ENCODE results near the gene TET2.

The TET2 gene

DNA sequence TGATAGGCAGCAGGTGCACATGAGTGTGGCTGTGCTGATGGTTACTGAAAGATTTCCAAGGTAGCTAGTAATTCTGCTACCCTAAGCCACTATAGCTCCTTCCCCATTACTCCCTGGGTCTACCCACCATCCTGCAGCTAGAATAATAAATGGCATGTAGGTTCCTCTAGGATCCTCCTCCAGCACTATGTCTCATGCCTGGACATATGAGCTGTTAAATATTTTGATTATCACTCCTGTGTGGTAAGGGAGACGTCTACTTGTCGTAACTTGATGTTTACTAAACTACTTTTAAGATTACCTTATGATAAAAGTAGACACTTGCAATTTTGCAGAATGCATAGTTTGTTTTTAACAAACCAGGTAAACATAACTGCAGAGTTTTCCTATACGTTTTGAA lies 35.5 kb downstream of the TET2 start:
- no peak for DNase-seq (ENCODE audit: low read depth)

DNA sequence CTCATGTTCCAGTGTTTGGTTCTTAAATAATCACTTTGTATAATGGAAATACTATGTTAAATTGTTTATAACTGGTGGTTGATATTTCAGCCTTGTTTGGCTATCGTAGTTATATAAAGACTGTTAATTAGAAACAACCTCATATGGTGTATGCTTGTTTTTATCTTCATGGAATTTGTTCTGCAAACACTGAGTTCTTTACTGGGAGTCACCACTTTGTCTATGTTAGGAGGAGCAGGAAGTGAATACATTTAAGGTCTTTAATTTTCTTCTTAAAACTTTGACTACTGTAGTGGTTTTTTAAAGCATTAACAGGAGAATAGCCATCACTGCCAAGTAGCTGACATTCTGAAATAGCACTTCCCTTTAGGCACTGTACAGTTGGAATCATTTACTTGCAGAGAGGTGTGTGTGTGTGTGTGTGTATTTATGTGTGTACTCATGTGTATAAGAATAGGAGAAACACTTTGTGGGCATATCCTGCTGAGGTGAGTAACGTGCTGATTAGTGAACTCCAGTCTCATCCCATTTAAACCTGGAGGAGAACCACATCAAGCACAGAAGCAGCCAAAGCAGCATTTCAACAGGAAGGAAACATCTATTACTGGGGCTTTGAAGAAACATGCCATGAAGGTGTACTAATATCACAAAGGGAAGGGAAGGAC lies 37.8 kb downstream of the TET2 start:
- peak; percentile 17 for DNase-seq (ENCODE audit: low read depth)

DNA sequence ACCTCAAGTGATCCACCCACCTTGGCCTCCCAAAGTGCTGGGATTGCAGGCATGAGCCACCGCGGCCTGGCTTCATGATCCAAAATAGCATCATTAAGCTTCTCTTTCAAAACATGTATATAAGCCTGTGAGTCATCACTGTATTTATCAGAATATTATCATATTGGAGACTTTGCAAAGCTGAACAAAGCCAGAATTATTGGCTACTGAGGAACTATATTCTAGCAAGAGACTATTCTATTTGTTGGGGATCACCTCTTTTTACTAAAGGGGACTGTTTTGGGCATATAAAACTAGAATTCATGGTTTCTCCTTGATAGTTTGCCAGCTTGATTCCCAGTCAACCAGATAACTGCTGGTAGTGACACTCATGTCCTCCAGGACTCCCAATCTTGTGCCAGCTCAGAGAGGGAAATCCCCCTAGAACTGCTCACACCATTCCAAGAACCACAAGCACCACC lies 40.1 kb downstream of the TET2 start:
- no peak for DNase-seq (ENCODE audit: low read depth)

DNA sequence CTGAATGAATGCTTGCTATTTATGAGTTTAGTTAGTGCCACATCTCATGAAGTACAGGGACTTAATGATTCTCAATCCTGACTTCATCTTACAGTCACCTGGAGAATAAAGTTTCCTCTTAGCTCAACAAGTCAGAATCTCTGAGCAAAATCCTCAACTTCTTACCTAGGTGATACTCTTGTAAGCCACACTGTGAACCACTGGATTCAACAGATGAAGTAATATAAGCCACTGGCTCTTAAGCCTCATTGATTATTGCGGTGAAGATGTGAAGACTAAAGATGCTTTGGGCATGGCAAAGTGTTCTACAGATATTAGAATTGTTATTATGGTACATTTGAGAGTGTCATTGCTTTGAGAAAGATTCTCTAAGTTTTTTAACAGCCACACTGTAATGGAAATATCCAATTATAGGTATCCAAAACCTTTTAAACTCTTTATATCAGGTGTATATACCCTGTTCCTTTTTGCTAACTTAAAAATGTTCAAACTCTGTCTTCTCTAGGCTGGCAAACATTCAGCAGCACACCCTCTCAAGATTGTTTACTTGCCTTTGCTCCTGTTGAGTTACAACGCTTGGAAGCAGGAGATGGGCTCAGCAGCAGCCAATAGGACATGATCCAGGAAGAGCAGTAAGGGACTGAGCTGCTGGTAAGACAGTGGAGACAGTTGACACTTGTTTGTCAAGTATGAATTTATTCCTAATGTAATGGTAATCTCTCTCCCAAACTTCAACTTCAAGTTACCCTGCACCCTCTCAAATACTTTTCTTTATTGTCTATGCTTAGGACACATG lies 43.4 kb downstream of the TET2 start:
- no peak for DNase-seq (ENCODE audit: low read depth)

DNA sequence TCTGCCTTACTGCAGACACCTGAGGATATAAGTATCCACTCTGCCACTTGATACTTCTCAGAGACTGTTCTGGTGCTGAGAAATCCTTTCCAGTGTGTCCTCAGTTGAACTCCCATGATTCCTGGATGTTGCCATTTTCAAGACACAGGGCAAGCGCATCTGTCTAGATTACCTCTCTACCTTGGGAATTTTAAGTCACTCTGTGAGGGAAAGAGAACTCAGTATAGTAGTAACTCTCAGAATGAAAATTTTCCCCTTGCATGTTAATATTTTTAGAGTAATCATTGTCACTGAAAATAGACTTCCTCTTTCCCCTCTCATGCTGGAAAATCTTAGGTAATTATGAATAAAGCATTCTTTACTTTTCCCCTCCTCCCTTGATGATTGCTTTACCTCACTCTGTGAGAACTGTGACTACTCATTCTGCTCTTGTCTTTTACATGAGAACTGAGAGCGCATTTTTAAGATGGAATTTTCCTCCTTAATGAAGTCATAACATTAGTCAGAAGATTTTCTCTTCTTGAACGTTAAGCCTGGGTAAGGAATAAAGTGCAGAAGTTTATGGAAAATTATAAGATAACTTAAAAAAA lies 45.0 kb downstream of the TET2 start:
- peak; percentile 63 for DNase-seq (ENCODE audit: low read depth)

DNA sequence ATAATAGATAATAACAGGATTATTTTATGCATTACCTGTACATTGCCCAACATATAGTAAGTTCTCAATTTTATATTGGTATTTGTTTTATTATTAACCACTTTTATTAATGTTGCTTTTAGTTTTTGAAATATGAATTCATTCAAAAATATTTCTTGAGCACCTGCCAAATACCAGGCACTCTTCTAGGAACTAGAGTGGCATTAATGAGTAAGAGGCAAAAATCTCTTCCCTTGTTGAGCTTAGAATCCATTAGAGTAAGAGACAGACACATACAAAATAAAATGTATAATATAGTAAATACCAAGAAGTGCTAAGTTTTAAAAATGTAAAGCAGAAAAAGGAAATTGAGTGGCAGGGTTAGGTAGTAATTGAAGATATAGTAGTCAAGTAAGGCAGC lies 45.8 kb downstream of the TET2 start:
- no peak for DNase-seq (ENCODE audit: low read depth)

DNA sequence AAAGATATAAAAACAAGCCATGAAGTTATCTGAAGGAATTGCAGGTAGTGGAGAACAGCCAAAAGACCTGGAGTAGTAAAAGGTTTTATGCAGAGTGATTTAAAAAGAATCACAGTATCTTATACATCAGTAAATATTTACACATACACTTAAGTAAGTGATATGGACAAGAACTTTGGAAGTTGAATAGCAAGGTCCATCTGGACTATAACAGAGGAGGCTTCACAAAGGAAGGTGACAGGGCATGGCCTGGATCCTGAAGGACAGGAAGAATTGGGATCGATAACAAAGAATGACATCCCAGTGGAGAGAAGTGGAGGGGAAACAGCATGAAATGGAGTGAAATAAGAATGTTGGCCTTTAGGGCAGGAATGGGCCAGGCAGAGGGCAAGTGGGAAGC lies 46.2 kb downstream of the TET2 start:
- no peak for DNase-seq (ENCODE audit: low read depth)

DNA sequence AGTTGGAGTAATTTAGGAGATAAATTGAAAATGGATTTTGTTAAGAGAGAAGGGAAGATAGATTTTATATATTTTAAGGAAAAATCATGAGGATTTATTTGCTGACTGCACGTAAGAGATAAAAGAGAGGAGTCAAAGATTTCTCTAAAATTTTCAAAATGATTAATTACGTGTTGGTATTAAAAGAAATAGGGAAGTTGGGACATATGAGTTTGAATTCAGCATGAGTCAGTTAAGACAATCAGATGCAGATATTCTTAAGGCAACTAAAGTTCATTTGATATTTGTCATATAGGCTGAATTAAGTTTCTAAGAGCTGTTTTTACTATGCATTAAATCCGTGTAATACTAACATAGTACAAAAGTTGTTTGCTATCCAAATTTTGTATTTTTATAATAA lies 46.9 kb downstream of the TET2 start:
- no peak for DNase-seq (ENCODE audit: low read depth)

DNA sequence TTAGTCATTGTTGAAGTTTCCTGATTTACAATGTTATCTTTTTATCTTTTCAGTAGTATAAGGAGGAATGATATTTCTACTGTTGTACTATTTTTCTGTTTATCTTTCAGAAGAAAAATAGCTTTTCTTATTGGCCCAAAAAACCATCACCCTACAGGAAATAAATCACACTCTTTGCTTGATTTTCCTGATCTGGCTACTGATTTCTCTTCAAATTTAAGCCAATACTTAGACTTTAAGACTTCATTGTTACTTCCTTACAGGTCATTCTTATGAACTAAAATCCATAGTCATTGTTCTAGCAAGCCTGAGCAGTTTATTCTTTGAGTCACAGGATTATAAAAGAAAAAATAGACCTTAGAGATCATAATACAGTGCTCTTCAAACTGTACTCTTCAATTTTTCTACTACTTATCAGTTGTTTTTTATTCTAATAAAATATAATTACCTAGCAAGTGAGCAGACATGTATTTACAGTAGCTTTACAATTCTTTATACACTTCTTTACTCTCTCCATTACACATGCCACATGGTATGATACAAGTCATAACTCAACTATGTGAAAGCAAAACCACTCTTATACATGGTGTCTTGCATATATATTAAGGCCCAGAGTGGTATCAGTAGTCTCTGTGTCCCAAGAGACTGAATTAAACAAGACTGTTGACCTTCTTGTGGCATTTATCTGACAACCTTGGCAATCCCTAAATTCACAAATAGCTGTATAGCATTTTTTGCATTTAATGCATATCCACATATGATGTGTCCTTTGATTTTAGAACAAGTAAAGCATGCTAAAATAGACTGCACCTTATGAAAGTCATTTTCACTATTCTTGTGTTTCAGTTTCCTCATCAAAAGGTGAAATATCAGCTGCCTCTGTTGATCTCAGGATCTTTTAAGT lies 47.9 kb downstream of the TET2 start:
- DNase-seq (ENCODE audit: low read depth): peak; percentile 73

DNA sequence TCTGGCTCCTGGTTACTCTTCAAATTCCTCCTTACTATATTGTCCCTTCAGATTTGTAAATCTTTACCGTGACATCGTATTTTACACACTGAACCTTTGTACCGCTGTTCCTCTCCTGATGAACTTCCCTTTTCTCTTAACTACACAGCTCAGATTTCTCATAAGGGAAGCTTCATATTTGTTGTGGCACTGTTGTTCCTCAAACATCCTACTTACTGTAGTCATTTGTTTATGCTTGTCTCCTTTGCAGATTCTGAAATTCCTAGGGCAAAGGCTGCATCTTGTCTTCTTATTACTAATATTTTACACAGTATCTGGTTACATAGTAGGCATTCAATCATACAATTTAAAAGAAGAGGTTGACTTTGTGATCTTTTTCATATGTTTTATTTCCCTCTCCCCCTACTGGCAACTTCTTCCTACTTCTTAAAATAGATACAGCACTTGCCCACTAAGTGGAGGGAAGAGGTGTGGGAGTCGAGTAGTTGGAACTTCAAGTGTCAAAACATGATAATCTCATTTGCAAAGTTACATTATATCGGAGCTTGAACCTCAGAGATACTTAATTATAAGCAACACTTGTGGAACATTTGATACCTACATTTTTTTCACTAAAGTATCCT lies 50.0 kb downstream of the TET2 start:
- DNase-seq (ENCODE audit: low read depth): peak; percentile 34

DNA sequence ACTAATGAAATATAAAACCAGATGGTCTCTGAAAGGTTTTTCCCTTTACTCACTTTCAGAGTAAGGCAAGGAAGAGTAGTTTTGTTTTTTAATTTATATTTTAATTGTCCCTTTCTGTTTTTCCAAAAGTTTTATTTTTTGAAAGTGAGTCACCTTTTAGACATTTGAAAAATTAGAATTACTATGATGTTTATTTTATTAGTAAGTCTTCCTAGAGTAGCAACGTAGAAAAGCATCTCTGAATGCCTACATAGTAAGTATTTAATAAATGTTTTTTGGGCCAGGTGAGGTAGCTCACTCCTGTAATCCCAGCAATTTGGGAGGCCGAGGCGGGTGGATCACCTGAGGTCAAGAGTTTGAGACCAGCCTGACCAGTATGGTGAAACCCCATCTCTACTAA lies 51.1 kb downstream of the TET2 start:
- DNase-seq (ENCODE audit: low read depth): peak; percentile 33

DNA sequence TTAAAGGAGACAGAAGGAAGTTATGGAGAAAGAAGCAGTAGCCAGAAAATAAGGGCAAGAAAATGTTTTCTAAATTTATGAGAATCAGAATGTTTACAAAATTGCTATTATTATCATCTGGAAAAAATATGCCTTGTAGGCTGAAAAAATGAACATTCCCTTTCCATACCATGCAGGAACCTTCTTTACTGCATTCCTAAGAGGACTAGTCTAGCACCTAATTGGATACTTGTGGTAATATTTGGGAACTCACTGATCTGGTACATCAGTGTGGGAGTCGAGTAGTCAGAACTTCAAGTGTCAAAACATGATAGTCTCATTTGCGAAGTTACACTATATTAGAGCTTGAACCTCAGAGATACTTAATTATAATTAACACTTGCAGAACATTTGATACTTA lies 51.9 kb downstream of the TET2 start:
- peak; percentile 56 for DNase-seq (ENCODE audit: low read depth)

DNA sequence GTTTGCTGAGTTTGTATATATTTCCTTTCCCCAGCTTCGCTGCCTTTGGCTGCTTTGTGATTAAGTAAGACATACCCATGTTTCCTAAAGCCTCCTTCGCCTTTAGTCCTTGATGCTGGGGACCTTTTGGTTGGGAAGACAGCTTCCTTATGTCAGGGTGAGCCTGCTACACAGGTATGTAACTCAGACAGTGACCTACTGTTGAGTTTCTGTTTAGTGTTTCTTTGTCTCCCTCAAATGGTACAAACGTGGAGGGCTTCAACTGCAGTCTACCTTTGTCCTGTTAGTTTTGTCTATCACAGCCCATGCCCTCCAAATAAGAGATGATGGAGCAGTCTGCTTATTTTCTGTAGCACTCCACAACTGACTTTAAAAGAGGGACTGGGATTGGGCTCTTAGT lies 59.5 kb downstream of the TET2 start:
- DNase-seq (ENCODE audit: low read depth): no peak

DNA sequence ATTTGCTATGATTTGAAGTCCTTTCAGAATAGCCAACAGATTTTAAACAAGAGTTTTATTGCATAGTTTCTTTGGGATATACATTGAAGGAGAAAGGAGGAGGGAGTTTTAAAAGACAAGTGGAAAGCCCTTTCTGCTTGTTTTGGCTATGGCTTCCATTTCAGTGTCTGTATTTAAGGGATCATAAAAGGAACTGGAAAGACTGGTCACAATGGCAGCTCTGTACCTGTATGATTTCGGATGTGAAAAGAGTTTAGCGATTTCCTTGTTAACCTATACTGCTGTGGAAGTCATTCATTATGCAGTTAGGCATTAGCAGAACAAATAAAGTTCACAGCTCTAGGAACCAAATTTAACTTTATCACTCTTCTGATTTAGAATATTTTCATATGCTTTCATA lies 60.7 kb downstream of the TET2 start:
- no peak for DNase-seq (ENCODE audit: low read depth)

DNA sequence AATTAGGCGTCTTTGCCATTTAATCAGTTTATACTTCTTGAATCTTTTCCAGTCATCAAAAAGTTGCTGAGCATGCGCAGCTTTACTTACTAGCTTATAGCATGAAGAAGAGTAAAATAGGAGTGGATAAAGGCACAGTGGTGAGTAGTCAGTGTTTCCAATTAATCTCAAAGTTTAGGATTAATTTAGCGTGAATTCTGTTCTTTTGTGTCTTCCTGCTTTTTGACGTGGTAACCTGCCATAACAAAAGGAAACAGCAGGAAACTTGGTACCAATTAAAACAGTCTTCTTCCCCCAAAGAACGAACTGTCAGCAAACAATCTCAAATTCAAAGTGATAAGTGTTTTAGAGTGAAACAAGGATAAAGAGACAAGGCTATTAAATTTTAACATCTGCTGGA lies 61.9 kb downstream of the TET2 start:
- no peak for DNase-seq (ENCODE audit: low read depth)

DNA sequence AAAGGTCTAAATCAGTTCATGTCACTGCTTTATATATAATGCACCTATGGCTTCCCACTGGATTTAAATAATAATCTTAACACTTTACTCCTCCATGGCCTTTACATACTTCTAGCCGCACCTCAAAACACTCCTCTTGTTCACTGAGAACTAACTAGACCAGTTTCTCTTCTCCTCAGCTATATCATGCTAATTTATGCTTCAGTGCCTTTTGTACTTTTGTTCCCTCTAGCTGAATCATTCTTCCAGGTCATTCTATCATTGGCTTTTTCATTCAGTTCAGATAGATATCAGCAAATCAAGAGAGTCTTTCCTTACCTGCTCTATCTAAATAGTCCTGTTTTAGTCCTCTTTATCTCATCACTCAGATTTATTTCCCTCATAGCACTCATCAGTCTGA lies 64.2 kb downstream of the TET2 start:
- no peak for DNase-seq (ENCODE audit: low read depth)

DNA sequence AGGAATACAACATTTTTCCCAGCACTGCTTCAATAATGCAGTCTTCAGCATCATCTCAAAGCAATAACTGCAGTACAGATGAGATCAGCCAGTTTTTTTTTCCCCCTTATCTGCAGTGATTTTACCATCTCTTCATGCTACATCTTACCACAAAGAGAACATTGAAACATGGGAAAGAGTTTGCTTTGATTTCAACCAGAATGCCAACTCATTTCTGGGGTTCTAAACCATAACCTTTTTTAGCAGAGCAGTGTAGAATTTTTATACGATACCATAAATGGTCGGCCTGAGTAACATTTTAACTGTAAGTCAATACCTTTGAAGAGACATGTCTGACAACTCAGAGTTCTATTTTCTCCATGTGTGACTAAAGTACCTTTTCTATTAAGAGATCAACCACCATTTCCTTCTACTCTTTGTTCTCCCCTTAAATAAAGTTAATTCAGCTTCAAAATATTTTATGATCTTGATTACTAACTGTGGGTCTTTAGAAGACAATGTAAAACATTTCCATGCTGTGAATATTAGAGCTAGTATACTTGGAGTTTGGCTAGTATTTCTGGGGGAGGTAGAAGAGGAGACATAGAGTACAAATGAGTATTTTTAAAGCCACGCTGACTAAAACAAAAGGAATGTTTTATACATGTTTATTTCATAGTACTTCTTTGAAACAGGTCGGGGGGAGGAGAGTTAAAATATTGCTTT lies 69.1 kb downstream of the TET2 start:
- peak; percentile 49 for DNase-seq (ENCODE audit: low read depth)

DNA sequence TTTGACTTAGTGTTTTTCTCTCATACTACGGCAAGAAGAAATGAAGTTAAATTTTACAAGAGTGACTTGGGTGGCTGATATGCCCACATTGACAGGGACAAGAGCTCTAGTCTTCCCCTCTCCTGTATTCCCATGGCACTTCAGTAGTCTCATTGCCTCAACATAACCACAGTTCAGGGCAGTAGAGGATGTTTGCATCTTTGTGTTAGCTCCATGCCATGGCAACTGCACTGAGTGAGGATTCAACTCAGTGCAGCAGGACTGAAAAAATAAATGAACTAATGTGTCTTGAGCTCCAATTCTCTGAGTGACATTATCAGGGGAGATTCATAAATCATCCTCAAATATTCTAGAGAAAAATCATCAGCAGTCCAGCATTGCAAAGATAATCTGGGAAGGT lies 78.8 kb downstream of the TET2 start:
- DNase-seq (ENCODE audit: low read depth): peak; percentile 9

DNA sequence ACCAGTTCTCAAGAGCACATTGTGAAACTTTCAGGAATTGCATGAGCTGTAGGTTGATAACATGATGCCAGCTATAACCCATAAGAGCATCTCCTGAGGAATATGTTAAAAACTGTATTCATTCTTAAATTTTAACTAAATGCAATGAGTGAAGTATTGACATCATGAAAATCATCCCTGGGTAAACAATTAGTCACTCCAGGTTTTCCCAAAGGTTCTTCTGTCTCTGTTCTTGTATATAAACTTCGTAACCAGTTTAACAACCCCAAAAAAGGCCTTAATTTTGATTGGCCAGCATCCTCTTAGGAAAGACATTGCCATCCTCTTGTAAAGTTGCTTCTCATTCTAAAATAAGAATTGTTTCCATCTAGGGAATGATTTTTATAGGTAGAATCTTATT lies 80.4 kb downstream of the TET2 start:
- DNase-seq (ENCODE audit: low read depth): no peak

DNA sequence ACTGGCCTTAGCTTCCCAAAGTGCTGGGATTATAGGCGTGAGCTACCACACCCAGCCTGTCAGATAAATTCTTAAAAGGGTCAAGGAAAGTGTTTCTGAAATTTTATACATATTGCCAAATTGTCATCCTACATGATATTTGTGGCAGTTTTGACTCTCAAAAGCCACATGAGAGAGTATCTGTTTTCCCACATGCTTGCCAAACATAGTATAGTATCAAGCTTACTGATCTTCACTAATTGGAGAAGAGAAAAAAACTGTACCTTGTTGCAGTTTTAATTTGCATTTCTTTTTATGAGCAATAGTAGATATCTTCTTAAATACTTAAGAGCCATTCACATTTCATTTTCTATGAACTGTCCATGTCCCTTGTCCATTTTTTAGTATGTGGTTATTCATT lies 83.6 kb downstream of the TET2 start:
- no peak for DNase-seq (ENCODE audit: low read depth)

DNA sequence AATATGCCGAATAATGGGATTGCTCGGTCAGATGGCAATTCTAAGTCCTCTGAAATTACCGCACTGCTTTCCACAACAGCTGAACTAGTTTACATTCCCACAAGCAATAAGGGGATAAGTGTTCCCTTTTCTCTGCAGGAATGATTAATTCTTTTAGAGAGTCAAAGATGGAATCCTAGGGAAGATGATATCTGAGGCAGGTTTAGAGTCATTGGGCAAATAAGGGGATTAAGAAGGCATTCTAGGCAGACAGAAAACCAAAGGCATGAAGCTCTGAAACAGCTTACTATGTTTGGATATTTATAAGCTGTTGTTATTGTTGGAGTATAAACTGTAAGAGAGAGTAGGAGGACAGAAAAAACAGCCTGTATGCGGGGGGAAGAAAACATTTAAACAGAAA lies 85.7 kb downstream of the TET2 start:
- no peak for DNase-seq (ENCODE audit: low read depth)
